ENCODE results near the gene NFIB. TPM values are rescaled to one million over a fixed set of nuclear protein-coding genes. Genes with fewer than 3 reads are reported as not detected.

Gene NFIB
- total RNA-seq, 1 donor from 2014 or later: 99.4 TPM

DNA sequence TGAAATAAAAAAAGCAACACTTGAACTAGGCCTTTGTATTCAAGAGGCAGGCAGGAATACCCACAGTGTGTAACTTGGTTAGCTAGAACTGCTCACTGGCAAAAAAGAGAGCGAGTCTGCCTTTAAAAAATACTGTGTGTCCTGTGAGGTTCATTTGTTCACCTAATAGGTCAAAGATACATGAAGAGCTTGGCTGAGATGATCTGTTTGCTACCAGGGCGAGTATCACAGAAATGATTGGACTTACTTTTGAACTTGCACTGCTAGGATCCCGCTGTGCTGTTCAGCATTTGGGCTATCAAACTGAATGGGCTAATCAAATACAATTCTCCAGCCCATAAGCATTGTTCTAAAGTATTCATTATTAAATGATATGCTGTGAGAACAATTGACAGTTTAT is 229.1 kb downstream of the NFIB start:
- no peaks in the 10 kb centered on the region for H3K36me3 ChIP-seq
- intact Hi-C loops (cut with DNase I): no loop called here
- H3K27me3 ChIP-seq: no peaks in the 10 kb centered on the region
- no peak for DNase-seq
- H3K27ac ChIP-seq: no peak overlapping the region
- no peaks in the 10 kb centered on the region for H3K4me1 ChIP-seq
- ATAC-seq: no peak
- TF ChIP-seq, protein P1, sequence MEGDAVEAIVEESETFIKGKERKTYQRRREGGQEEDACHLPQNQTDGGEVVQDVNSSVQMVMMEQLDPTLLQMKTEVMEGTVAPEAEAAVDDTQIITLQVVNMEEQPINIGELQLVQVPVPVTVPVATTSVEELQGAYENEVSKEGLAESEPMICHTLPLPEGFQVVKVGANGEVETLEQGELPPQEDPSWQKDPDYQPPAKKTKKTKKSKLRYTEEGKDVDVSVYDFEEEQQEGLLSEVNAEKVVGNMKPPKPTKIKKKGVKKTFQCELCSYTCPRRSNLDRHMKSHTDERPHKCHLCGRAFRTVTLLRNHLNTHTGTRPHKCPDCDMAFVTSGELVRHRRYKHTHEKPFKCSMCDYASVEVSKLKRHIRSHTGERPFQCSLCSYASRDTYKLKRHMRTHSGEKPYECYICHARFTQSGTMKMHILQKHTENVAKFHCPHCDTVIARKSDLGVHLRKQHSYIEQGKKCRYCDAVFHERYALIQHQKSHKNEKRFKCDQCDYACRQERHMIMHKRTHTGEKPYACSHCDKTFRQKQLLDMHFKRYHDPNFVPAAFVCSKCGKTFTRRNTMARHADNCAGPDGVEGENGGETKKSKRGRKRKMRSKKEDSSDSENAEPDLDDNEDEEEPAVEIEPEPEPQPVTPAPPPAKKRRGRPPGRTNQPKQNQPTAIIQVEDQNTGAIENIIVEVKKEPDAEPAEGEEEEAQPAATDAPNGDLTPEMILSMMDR (IDR thresholded peaks at IDR 0.05): no peak
- no peak overlapping the region for H3K4me3 ChIP-seq
- no peaks in the 10 kb centered on the region for H3K9me3 ChIP-seq

DNA sequence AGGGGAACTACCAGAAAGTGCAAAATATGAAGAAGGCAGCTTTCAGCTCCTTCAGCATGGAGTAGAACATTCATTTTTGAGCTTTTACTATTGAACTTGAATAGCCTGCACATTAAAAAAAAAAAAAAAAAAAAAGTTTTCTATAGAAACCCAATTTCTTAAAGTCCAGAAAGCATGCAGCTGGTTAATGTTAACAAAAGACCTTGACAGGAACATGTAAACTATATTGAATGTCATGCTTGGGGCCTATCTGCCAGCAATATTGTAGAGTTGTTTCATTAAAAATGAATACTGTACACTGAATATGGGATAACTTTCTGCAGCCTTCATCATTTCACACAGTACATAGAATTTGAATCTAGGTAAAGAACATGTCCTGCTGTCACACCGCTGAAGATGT is 230.6 kb downstream of the NFIB start:
- Histone ChIP-seq H3K4me3 (no peak overlapping the region), H3K9me3 (no peaks in the 10 kb centered on the region), H3K27me3 (no peaks in the 10 kb centered on the region), H3K4me1 (no peaks in the 10 kb centered on the region), H3K36me3 (no peaks in the 10 kb centered on the region), H3K27ac (no peak overlapping the region)
- no peak for DNase-seq
- ATAC-seq: no peak
- intact Hi-C loops (cut with DNase I): no loop called here
- TF ChIP-seq, protein P1 (IDR thresholded peaks at IDR 0.05): no peak

DNA sequence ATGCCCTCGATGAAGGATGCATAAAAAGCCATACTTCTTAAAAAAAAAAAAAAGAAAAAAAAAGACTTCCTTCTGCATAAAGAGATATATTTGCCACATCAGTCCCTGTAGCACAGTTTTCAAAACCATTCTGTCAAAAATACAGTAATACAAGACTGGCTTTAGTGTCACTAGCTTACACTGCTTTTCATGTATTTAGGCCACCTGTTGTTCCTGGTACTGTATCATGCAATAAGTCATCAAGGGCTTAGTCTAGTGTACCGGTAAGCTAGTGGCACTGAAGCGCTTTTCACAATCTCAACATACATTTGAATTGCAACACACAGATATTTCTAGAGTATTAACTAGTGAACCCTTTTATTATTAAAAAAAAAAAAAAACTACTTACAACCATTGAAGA is 231.2 kb downstream of the NFIB start:
- intact Hi-C loops (cut with DNase I): no loop called here
- H3K27me3 ChIP-seq: no peaks in the 10 kb centered on the region
- H3K4me1 ChIP-seq: no peaks in the 10 kb centered on the region

DNA sequence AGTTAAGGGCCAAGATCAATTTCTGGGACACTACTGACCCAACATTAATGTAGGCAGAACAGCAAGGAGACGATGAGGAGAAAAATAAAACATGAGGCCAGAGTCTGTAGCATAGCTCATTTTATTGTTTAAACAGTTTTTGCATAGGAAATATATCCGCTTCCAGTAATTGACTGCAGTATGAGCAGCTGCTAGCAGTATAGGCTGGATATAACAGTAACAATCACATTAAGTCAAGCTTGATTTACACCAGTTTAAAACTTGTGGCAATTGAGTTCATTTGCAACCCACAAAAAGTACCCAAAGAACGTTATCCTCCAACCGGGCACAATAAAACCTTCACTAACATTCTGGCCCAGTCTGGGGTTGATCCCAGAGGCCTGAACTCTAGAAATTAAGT is 232.2 kb downstream of the NFIB start:
- intact Hi-C loops (cut with DNase I): no loop called here
- no peak for ATAC-seq
- Histone ChIP-seq H3K4me1 (no peaks in the 10 kb centered on the region), H3K36me3 (no peaks in the 10 kb centered on the region), H3K27ac (no peak overlapping the region), H3K9me3 (no peaks in the 10 kb centered on the region), H3K27me3 (no peaks in the 10 kb centered on the region), H3K4me3 (no peak overlapping the region)
- no peak for DNase-seq
- TF ChIP-seq, protein P1 (IDR thresholded peaks at IDR 0.05): no peak

More for the DNA sequence above, 231.2 kb downstream of the NFIB start:
- Histone ChIP-seq H3K9me3 (no peaks in the 10 kb centered on the region), H3K27ac (no peak overlapping the region), H3K4me3 (no peak overlapping the region), H3K36me3 (no peaks in the 10 kb centered on the region)
- DNase-seq (no peak), ATAC-seq (no peak)
- TF ChIP-seq, protein P1 (IDR thresholded peaks at IDR 0.05): no peak

DNA sequence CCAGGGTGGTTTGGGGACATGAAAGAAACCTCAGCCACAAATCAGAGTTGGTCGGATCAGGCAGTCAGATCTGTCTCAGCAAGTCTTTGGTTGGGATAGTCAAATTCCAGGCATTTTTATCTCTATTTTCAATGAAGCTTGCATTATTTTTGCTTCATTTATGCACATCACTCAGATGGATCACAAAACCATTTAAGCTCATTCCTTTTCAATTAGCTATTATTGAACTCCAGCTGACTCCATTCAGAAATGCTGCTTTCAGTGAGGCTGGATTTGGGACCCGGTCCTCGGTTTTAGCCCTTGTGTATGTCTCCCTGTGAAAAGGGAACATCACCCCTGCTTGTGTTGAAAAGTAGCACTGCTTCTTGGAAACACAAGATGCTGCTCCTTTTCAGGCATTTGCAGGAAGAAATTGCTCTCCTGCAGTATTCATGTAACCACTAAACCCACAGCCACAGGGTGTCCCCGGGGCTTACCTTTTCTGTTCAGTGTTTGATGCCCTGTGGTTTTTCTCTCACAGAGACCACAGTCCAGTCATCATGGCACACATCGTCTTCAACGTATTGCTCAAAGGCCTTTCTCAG is 232.9 kb downstream of the NFIB start:
- Histone ChIP-seq H3K9me3 (no peaks in the 10 kb centered on the region), H3K27ac (no peak overlapping the region), H3K4me1 (no peaks in the 10 kb centered on the region), H3K27me3 (no peaks in the 10 kb centered on the region), H3K36me3 (no peaks in the 10 kb centered on the region), H3K4me3 (no peak overlapping the region)
- intact Hi-C loops (cut with DNase I): no loop called here
- no peak for ATAC-seq
- no peak for DNase-seq
- TF ChIP-seq, protein P1 (IDR thresholded peaks at IDR 0.05): no peak

DNA sequence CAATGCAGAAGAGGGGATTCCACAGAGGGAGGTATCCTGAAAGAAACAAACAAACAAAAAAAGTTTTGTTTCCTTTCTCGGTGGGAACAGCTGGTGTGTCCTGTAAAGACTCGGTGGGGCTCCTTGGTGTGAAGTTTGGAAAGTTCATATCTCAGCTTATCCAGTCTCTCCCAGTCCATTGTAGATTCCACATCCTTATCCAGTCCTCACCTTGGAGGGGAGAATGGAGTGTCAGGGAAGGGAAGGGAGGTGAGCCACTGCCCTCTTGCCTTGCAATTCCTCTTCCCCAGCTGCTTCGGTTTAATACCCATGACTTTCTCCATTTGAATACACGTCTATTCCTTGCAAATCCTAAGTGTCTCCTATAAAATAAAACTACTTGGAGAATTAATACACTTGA is 234.5 kb downstream of the NFIB start:
- ATAC-seq (no peak), DNase-seq (no peak)
- H3K4me3 ChIP-seq: no peak overlapping the region
- H3K36me3 ChIP-seq: no peaks in the 10 kb centered on the region
- TF ChIP-seq, protein P1 (IDR thresholded peaks at IDR 0.05): no peak
- H3K4me1 ChIP-seq: no peaks in the 10 kb centered on the region
- H3K9me3 ChIP-seq: no peaks in the 10 kb centered on the region
- no peak overlapping the region for H3K27ac ChIP-seq
- H3K27me3 ChIP-seq: no peaks in the 10 kb centered on the region
- intact Hi-C loops (cut with DNase I): no loop called here
